GM21367 (cell line): Measurements from ENCODE around the gene PCSK6.
"Not testable (repeated sequence)": the region's sequence is repeated elsewhere in the genome, so short reads cannot be mapped to it uniquely, and the experiment has no call there.

Experiments used
- ATAC-seq: cut with Tn5 transposase; IDR thresholded peaks from one replicate; pipeline ENCODE4 v1.9.1; 2021; ENCODE audit not compliant: unreplicated experiment

PCSK6 gene

DNA sequence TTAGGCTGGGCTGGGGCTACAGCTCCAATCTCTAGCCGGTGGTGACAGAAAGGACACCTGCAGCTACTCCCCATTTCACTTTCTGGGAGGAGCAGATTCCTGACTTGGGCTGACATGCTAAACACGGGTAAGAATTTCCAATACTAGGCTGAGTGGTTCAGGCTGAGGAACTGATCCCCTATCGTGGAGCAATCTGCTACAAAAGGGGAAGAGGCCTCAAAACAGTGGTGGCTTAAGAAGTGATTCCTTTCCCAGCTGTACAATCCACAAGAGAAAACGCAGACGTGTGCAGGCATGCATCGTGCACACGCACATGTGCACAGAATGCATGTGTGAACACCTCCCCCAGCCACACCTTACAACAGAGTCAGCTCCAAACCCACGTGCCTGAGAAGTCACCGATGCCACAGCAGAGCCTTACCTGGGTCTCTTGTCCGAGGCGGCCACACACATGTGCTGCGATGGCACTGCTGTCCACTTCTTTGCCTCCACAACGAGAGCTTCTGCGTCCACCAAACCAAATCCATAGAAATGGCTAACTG is 107.8 kb downstream of the PCSK6 start:
- ATAC-seq = no peak

- ATAC-seq = no peak
Observed at GRCh38 chr15:101380146-101380545, 109.4 kb downstream of the PCSK6 start.

- no peak for ATAC-seq
Observed at GRCh38 chr15:101379647-101380046, 109.9 kb downstream of the PCSK6 start.

- ATAC-seq = no peak
Observed at GRCh38 chr15:101378879-101379278, 110.6 kb downstream of the PCSK6 start.

DNA sequence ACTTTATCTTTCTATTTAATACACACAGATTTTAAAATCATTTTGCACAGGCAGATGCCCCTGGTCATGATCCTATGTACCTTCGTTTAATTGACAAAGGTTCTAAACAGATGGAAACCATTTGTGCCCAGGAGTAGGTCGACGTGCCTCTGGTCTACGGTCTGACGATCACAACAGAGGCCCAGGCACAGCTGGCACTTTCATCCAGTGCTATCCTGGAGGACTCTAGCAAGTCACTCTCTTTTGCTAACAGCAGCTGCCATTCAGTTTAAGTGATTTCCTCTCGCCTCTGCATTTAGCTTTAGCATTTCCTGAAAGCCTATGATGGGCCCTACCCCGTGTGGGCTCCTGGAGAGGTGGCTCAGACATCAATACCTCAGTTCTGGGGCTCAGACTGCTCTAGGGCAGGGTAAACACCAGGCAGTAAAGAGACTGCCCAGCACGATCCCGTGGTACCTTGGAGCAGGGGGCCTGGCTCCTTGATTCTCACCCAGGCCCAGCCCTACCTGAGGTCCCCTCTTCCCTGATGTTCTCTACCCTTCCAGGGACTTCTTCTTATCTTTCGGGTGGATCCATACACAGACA is 111.2 kb downstream of the PCSK6 start:
- ATAC-seq = no peak

- ATAC-seq = no peak
Observed at GRCh38 chr15:101376615-101377395, 112.7 kb downstream of the PCSK6 start.

- not testable (repeated sequence) for ATAC-seq
Observed at GRCh38 chr15:101375006-101375405, 114.5 kb downstream of the PCSK6 start.

DNA sequence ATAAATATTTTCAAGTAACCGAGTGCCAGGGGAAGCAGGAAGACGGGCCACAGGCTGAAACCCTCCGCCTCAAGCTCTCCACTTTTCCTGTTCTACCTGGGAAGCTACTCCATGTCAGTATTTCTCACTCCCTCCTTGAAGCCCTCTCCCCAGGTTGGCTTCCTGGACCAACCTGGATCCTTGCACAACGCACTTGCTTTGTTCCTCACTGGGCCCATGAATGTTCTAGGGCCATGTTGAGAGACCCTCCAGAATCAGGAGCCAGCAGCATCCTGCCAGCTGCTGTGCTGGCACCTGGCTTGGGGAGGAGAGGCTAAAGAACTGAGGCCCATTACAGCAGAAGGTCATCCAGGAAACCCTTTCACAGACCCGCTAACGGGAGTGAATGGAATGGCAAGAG is 115.2 kb downstream of the PCSK6 start:
- no peak for ATAC-seq

DNA sequence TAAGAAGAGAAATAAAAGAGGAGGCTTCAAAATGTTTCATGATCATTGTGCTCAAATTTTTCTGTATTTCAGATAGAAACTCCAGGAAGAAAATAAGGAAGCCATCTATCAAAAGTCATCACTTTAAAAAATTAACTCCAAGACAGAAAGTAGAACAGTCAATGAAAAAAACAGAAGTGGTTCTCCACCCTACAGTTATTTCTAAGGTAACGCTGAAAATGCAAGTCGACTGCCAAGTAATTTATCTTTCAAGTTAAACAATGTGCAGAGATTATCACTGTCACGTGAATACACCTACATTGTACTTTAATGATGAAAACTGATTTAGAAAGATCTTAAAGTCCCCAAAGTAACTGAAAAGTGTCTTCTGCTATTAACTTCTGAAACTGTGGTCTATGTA is 115.9 kb downstream of the PCSK6 start:
- ATAC-seq = no peak

- no peak for ATAC-seq
Observed at GRCh38 chr15:101372960-101373525, 116.5 kb downstream of the PCSK6 start.

DNA sequence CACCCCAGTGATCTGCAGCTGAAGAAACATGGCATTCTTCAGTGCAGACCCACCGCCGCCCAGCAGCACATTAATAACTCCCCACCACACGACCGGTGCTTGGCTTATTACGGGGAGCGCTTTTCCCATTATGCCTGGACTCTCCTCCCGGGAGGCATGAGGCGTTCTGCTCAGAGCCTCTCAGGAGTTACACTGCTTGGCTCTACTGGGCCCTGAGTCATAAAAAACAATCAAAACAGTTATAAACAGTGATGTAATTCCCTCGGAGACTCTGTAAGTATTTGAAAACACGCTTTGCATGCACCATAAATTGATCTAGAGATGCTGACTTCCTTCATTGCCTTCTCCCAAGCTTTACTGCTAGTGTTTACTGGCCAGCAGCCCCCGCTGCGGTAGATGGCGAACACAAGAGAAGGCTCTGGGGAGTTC is 117.3 kb downstream of the PCSK6 start:
- no peak for ATAC-seq

- no peak for ATAC-seq
Observed at GRCh38 chr15:101371519-101371918, 118.0 kb downstream of the PCSK6 start.

DNA sequence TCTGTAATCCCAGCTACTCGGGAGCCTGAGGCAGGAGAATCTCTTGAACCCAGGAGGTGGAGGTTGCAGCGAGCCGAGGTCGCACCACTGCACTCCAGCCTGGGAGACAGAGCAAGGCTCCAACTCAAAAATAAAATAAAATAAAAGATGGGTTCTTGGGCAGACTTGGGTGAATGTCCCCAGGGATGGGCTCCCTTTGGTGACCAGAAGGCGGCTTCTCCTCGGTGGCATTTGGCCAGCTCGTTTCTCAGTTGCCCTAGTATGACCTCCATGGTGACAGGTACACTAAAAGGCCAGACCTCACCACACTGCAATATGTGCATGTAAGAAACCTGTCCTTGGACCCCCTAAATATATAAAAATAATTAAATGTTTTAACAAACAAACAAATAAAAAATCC is 118.4 kb downstream of the PCSK6 start:
- no peak for ATAC-seq

DNA sequence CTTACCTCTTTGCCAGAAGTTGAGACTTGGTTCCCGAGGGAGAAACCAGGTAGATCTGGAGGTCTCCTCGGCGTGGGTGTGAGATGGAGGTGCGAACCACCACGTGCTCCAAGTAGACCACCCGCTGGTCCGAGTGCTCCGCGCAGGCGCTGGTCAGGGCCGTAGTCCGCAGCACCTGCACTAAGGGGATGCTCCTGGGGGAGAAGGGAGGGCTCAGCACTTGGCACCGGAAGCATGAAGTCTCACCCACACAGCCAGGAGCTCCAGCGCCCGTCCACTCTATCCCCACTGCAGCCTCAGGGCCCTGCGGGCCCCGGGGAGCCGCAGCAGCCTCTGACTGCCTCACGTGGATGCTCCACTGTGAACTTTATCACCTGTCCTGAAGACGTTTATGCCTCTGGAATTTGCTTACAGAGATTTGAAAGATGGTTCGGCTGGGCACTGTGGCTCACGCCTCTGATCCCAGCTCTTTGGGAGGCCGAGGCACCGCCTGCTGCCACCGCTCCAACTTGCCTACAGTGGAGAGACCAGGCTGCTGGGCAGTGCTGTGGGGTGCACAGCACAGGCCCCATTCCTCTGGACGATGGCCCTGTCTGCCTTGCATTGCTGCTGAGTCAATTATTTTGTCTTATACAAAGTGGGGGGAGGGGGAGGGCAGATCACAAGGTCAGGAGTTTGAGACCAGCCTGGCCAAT is 119.0 kb downstream of the PCSK6 start:
- ATAC-seq = no peak

DNA sequence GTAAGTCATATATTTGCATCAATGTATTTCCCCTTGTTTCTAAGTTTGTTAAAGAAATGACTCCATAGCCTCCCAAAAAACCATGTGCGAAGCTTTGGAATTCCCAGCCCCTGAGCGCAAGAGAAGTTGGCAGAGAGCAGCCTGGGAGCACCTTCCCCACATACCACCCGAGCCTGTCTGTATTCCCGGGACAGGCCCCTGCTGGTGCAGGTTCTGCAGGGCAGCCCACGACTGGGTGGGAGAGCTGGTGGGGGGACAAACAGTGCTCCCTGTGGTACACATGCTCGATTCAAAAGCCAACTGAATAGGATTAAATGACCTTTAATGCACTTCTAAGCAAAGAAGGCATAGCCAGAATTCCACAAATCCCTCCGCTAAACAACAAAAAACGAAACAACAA is 119.8 kb downstream of the PCSK6 start:
- no peak for ATAC-seq

- ATAC-seq = no peak
Observed at GRCh38 chr15:101368861-101369642, 120.5 kb downstream of the PCSK6 start.

DNA sequence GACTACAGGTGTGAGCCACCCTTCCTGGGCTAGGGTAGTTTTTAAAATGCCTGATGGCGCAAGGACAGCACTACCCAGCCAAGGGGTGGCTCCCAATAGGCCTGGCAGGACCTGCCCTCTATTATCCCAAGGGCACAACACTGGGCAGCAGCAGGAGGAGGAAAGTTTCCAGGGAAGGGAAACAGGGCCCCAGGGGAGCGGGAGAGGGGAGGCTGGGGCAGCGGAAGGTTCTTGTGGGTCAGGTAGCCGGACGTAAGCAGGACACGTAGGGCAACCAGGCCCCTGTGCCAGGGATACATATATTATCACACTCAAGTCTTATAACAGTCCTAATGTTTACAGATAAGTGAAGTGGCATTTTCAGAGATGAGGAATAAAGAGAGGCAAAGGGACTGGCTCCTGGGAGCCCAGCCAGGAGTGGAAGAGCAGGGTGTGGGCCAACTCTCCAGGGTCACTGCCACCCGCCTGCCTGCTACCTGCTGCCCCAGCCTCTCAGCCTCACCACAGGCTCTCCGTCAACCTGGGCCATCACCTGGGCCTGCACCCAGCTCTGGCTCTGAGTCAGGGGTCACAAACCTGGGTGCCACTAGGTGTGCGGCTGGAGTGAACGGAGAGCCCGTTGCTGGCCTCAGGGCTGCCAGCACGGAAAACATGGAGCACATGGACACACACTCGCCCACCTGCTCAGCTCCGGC is 121.3 kb downstream of the PCSK6 start:
- no peak for ATAC-seq

GRCh38 chr15:101366853-101367252 is 122.7 kb downstream of the PCSK6 start:
- ATAC-seq = no peak

GRCh38 chr15:101362986-101363566 is 126.4 kb downstream of the PCSK6 start:
- no peak for ATAC-seq

- ATAC-seq = no peak
Observed at GRCh38 chr15:101362359-101362758, 127.1 kb downstream of the PCSK6 start.
